Stimulated activated CD4-positive, alpha-beta T cell treated with anti-CD3 and anti-CD28 coated beads, Interleukin-1b, Interleukin-23, amount 100 ng/mL, for 24 hours (primary cell): ENCODE measurements around the gene CIC.
"Not testable (repeated sequence)": the region's sequence is repeated elsewhere in the genome, so short reads cannot be mapped to it uniquely, and the experiment has no call there.

Experiments
- DNase-seq, 4 experiments: peaks; one replicate each; pipeline ENCODE4 v3.0.0-alpha.2; 2020; ENCODE audit warnings: low read depth in 4 of 4, low spot score in 1 of 4

Gene CIC

DNA sequence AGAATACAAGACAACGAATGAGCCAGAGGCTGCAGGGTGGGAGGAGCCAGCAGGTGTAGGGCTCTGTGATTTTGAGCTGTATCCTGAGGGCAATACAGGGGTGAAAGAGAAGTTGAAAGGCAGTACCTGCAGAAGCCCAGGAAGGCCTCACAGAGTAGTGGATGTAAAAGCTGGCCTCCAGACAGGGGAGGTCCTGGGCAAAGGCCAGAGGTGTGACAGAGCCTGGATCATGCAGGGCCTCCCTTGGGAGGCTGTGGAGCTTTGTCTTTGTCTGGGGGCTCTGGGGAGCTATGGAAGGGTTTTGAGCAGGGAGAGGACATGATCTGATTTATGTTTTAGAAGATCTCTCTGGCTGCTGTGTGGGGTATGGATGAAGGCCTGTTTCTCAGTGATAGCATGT, 59.1 kb downstream of the CIC start:
- no peak for DNase-seq

DNA sequence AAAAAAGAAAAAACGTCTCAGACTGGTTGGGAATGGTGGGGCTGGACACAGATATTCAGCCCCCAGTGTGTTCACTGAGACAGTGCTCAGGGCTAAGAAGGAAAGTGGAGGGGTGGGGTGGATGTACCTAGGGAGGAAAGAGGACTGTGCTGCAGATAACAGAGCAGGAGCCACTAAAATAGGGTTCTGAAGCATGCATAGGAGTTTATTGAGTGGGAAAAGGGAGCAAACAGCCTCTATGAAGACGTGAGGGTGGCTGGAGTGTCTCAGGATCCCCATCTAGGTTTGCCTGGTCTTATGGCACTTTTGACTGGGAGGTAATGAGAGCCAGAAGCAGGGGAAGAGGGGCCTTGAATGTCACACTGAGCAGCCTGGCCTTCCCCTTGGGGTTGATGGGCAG, 59.8 kb downstream of the CIC start:
- DNase-seq: no peak

DNA sequence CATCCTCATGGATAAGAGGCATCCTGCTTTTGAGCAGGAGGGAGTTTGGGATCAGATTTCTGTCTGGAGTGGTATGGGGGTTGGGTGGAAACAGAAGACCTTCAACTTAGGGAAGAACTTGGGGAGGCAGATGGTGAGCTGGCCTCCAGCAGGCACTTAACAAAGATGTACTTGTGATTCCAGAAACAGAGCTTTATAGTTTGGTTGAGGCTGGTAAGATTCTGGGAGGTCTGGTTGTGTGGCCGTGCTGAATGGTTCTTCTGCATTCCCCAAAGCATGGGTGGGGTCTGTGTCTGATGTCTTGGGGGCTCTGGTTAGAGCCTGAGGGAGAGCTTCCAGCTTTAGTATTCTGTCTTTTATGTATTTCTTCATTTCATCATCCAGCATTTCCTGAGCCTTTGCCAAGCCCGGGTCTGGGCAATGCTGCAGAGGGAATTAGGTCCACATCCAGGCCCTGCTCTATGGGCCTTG, 61.2 kb downstream of the CIC start:
- DNase-seq: no peak

DNA sequence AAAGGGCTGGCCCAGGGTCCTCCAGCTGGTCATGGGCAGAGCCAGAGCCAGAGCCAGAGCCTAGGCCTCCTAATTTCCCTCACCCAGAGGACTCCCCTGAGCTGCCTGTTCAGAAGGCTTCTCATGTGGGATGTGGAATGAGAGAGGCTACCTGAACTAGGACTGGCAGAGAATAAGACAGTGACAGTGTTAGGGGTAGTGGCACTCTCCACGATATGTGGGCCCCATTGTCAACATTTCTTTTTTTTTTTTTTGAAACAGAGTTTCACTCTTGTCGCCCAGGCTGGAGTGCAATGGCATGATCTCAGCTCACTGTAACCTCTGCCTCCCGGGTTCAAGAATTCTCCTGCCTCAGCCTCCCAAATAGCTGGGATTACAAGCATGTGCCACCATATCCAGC, 62.3 kb downstream of the CIC start:
- DNase-seq: not testable (repeated sequence)

DNA sequence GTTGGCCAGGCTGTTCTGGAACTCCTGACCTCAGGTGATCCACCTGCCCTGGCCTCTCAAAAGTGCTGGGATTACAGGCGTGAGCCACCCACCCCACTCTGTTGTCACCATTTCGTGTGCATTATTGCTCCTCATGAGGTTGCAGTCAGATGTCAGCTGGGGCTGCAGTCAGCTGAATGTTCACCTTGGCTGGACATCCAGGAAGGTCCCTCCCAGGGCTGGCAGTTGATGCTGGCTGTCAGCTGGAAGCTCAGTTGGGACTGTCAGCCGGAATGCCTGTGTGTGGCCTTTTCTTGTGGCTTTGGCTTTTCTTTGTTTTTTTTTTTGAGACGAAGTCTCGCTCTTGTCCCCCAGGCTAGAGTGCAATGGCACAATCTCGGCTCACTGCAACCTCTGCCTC, 63.0 kb downstream of the CIC start:
- DNase-seq: no peak

DNA sequence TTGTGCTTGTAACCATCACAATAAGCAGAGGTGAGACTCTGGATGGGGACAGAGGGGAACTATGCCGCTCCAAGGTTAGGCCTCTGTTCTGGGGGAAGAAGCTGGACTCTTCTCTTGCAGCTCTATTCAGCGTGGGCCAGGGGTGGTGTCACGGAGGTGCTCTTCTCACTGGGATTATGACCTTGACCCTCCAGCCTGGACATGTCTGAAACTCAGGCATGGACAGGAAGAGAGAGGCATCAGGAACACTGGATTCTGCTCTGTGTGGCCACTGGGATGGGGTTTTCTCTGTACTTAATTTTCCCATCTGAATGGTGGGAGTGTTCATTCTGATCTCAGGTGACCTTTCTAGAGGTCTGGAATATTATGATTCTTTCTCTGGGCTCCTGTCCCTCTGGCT, 64.0 kb downstream of the CIC start:
- DNase-seq: no peak

DNA sequence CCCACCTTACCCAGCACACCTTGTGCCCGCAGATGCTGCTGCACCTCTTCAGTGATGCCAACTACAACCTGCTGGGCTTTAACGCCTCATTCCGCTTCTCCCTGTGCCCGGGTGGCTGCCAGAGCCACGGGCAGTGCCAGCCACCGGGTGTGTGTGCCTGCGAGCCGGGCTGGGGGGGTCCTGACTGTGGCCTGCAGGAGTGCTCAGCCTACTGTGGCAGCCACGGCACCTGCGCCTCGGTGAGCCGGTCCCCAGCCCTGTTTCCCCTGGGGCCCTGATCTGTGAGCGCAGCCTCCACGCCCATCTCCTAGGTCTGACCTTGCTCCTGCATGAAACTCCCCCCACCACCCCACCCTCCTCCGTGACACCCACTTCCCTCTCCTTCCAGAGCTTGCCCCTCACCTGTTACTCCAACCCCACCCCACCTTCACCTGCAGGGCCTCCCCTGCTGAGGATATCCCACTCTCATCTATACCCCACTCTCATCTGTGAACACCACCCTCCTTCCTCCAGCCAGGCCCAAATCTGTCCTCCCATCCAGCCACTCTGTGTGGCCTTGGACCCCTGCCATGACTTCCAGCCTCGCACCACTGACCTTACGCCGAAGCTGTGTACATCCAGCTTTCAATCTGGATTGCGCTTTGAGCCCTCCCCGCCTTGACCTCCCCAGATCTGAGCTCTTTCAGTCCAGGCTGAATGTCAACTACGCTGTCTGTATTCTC, 65.1 kb downstream of the CIC start:
- no peak for DNase-seq

DNA sequence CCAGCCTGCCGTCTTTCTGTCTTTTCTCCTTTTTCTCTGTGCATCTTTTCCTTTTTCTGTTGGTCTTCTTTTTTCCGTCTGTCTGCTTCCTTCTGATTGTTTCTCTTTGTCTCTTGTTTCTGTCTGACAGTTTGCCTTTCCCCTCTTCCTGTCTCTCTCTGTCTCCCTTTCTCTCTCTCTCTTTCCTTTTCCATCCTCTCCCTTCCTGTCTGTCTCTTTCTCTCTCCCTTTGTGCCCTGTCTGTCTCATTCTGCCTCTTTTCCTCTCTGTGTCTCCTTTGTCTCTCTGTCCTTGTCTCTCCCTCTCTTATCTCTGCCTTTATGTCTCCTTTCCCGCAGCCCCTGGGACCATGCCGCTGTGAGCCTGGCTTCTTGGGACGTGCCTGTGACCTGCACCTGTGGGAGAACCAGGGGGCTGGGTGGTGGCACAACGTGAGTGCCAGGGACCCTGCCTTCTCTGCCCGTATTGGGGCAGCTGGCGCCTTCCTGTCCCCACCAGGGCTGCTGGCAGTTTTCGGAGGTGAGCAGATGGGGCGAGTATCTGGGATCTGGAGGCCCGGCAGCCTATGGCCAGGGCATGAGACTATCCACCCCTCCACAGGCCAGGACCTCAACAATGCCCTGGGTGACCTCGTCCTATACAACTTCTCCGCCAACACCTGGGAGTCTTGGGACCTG, 65.8 kb downstream of the CIC start:
- DNase-seq: no peak

DNA sequence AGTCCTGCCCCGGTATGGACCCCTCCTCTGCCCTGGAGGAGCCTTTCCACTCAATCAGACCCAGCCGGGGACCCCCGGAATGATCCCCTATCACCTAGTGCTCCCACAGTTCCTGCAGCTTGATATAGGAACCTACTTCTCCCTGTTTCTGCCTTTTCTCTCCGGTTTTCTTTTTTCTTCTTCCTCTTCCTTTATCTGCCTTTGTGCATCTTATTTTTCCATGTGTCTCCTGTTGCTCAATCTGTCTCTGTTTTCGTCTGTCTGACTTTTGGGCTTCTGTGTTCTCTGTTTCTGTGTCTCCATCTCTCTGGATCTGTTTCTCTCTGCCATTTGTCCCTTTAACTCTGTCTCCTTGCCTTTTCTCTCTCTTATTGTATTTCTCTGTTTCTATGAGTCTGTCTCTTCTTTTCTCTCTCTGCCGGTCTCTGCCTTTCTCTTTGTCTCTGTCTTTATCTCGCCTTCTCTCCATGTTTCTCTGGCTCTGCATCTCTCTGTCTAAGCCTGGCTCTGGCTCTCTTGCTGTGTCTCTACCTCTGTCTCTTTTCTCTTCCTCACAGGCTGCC, 66.4 kb downstream of the CIC start:
- DNase-seq: no peak

DNA sequence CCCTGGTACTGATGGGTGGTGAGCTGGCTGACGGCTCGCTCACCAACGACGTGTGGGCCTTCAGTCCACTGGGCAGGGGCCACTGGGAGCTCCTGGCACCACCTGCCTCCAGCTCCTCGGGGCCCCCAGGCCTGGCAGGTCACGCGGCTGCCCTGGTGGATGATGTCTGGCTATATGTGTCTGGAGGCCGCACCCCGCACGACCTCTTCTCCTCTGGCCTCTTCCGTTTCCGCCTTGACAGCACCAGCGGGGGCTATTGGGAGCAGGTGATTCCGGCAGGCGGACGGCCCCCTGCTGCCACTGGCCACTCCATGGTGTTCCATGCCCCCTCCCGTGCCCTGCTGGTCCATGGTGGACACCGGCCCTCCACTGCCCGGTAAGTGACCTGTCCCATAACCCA, 66.9 kb downstream of the CIC start:
- DNase-seq: no peak

DNA sequence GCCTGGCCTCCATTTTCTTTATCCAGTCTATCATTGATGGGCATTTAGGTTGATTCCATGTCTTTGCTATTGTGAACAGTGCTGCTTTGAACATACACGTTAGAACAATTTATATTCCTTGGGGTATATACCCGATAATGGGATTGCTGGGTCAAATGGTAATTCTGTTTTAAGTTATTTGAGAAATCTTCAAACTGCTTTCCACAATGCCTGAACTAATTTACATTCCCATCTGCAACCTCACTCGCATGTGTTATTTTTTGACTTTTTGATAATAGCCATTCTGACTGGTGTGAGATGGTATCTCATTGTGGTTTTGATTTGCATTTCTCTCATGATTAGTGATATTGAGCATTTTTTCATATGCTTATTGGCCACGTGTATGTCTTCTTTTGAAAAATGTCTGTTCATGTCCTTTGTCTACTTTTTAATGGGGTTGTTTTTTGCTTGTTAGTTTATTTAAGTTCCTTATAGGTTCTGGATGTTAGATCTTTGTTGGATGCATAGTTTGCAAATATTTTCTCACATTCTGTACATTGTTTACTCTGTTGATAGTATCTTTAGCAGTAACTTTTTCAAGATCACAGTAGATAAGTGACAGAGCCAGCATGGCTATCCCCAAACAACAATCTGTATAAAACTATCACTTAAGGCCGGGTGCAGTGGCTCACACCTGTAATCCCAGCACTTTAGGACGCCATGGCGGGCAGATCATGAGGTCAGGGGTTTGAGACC, 70.2 kb downstream of the CIC start:
- not testable (repeated sequence) for DNase-seq

DNA sequence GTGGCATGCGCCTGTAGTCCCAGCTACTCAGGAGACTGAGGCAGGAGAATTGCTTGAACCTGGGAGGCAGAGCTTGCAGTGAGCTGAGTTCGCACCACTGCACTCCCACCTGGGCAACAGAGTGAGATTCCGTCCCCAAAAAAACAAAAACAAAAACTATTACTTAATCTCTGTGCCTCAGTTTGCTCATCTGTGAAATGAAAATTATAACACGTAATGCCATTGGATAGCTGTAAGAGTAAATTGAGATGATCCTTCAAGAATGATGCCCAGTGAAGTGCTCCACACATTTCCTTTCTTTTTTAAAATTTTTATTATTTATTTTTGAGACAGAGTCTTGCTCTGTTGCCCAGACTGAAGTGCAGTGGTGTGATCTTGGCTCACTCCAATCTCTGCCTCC, 70.9 kb downstream of the CIC start:
- not testable (repeated sequence) for DNase-seq

DNA sequence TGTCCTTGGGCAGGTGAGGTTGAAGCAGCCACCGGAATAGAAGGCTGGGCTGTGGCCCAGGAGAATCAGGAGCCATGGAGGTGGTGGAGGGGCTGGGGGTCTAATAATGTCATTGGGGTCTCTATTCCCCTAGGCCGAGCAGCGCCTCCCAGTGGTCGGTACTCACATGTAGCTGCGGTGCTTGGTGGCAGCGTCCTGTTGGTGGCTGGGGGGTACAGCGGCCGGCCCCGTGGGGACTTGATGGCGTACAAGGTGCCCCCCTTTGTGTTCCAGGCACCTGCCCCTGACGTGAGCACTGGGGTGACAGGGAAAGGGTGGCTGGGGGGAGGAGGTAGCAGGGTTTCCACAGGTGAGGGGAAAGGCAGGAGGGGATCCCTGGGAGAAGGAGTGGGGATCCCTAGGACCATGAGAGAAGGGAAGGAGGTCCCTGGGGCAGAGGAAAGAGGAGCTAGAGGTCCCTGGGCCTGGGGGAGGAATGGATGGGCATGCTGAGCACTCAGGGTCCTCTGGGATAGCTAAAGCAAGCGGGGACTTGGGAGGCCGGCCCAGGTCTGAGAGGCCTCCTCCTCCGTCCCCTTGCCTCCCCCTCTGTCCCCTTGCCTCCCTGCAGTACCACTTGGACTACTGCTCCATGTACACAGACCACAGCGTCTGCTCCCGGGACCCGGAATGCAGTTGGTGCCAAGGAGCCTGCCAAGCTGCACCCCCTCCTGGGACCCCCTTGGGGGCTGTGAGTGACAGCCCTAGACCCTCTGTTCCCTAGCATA, 74.5 kb downstream of the CIC start:
- no peak for DNase-seq

DNA sequence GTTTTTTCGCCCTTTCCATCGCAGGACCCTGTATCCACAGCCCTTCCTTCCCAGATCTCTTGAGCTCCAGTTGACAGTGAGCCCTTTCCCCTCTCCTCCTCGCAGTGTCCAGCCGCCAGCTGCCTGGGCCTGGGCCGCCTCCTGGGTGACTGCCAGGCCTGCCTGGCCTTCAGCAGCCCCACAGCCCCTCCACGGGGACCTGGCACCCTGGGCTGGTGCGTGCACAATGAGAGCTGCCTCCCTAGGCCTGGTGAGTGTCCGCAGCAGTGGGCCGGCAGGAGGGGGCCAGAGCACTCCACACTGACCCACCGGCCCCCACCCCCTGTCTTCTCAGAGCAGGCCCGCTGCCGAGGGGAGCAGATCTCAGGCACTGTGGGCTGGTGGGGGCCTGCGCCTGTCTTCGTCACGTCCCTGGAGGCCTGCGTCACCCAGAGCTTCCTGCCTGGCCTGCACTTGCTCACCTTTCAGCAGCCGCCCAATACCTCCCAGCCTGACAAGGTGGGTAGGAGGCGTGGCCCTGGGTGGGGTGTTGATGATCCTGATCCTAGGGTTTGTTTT, 75.4 kb downstream of the CIC start:
- no peak for DNase-seq
